HepG2 (cell line): ENCODE data around the gene SIX5. TPM values are rescaled to one million over a fixed set of nuclear protein-coding genes. Genes with fewer than 3 reads are reported as not detected.
A peak's percentile ranks its signal among the peaks of the same experiment; 100 is the strongest.

Experiments
- DNMT3B ChIP-seq: conservative IDR thresholded peaks from 2 replicates; pipeline ENCODE4 v1.6.1; 2016; ENCODE audit warnings: missing biosample characterization, control low read depth
- KAT8 ChIP-seq: IDR thresholded peaks from 2 replicates; pipeline ENCODE4 v1.6.1; 2016; ENCODE audit warnings: missing genetic modification reagents, missing compliant biosample characterization
- MED1 ChIP-seq: sonication (generic); formaldehyde crosslinking; IDR thresholded peaks from 2 replicates; pipeline ENCODE4 v1.4.0; 2020; ENCODE audit warnings: missing genetic modification reagents
- MEF2D ChIP-seq: sonication (generic); formaldehyde crosslinking; IDR thresholded peaks from 2 replicates; pipeline ENCODE4 v1.5.1; 2020; ENCODE audit warnings: mild to moderate bottlenecking, missing genetic modification reagents
- MXD1 ChIP-seq: sonication (generic); formaldehyde crosslinking; IDR thresholded peaks from 2 replicates; pipeline ENCODE4 v1.4.0; 2020; ENCODE audit warnings: mild to moderate bottlenecking, missing genetic modification reagents
- SAP130 ChIP-seq: IDR thresholded peaks from 2 replicates; pipeline ENCODE4 v1.6.1; 2016; ENCODE audit warnings: low read depth
- TEAD3 ChIP-seq: optimal IDR thresholded peaks from 2 replicates; pipeline ENCODE3; 2016; ENCODE audit warnings: borderline replicate concordance
- TFE3 ChIP-seq: IDR thresholded peaks from 2 replicates; pipeline ENCODE4 v1.6.1; 2016
- ZBTB4 ChIP-seq: sonication (generic); formaldehyde crosslinking; IDR thresholded peaks from 2 replicates; pipeline ENCODE4 v1.4.0; 2020; ENCODE audit warnings: missing genetic modification reagents, mild to moderate bottlenecking, borderline replicate concordance
- ZNF121 ChIP-seq: sonication (generic); formaldehyde crosslinking; IDR thresholded peaks from 2 replicates; pipeline ENCODE4 v1.5.0; 2020; ENCODE audit warnings: mild to moderate bottlenecking, missing genetic modification reagents
- ZNF138 ChIP-seq: sonication (generic); formaldehyde crosslinking; IDR thresholded peaks from 2 replicates; pipeline ENCODE4 v1.5.0; 2020; ENCODE audit warnings: mild to moderate bottlenecking, low read depth, missing genetic modification reagents
- ZNF275 ChIP-seq: sonication (generic); formaldehyde crosslinking; IDR thresholded peaks from 2 replicates; pipeline ENCODE4 v1.8.0; 2022; ENCODE audit warnings: missing genetic modification reagents, mild to moderate bottlenecking, inconsistent platforms, borderline replicate concordance
- ZNF503 ChIP-seq: sonication (generic); formaldehyde crosslinking; IDR thresholded peaks from 2 replicates; pipeline ENCODE4 v1.4.0; 2020; ENCODE audit warnings: missing genetic modification reagents
- ZNF75D ChIP-seq: sonication (generic); formaldehyde crosslinking; IDR thresholded peaks from 2 replicates; pipeline ENCODE4 v1.8.1; 2023; ENCODE audit warnings: missing genetic modification reagents, mild to moderate bottlenecking, borderline replicate concordance
- ZNF800 ChIP-seq: sonication (generic); formaldehyde crosslinking; IDR thresholded peaks from 2 replicates; pipeline ENCODE4 v1.4.0; 2020; ENCODE audit warnings: missing genetic modification reagents
- polyA plus RNA-seq, 8 experiments: library from polyadenylated mRNA; depleted of rRNA in 3 of 8; stranded (reverse) in 7 of 8; unstranded in 1 of 8; fragments of >200 nt; fragmentation: Illumina TruSeq in 4 of 8; extraction: Trizol in 4 of 8; gene quantifications; 2 replicates each; pipeline versions ENCODE4 v1.2.1 to v1.2.3, GENCODE V29; 2011 to 2016; ENCODE audit warnings: low read depth in 4 of 8, missing spikeins in 1 of 8, mixed read lengths in 1 of 8; ENCODE audit not compliant: insufficient read depth in 1 of 8
- total RNA-seq, 5 experiments: library from RNA; depleted of rRNA; stranded (reverse); fragments of >200 nt; fragmentation: Illumina TruSeq; extraction: Trizol; gene quantifications; 2 replicates each; pipeline ENCODE4 v1.2.3, GENCODE V29; 2016; ENCODE audit warnings: low read depth in 1 of 5

The SIX5 gene
- total and polyA plus RNA-seq, 2 of the 13 experiments (the other 11 are each of a cell fraction or from before 2014, with no cell fraction given), result 7.7 to 10.5 TPM

- TF ChIP-seq ZNF800 (CRISPR knock-in tag), result no peak
- no peak for TF ChIP-seq TEAD3 (CRISPR knock-in tag)
- TF ChIP-seq ZNF275, result no peak
- no peak for TF ChIP-seq TFE3 (CRISPR knock-in tag)
- peak; percentile 94 for TF ChIP-seq SAP130 (CRISPR knock-in tag)
- TF ChIP-seq ZNF121, result no peak
- TF ChIP-seq ZNF138 (CRISPR knock-in tag), result no peak
- TF ChIP-seq ZBTB4 (CRISPR knock-in tag), result no peak
- TF ChIP-seq MEF2D (CRISPR knock-in tag), result peak; percentile 66
- TF ChIP-seq MED1 (CRISPR knock-in tag), result peak; percentile 48; the same call in 1 of the 2 replicates
- TF ChIP-seq ZNF503 (CRISPR knock-in tag), result no peak
- TF ChIP-seq MXD1 (CRISPR knock-in tag), result 0 out of 2 replicates have a peak, but pooled peaks have one; percentile 18
- no peak for TF ChIP-seq DNMT3B
- no peak for TF ChIP-seq ZNF75D (CRISPR knock-in tag)
- TF ChIP-seq KAT8 (CRISPR knock-in tag), result peak; percentile 85
Measured at GRCh38 chr19:45730368-45731288, 38.4 kb downstream of the SIX5 start, which contains the start of gene FBXO46 (continued).
